GM13977 (cell line): ENCODE results near the gene BCAT1.
A peak's percentile ranks its signal among the peaks of the same experiment; 100 is the strongest.

Experiments
- DNase-seq: peaks from one replicate; pipeline ENCODE4 v3.0.0; 2012; ENCODE audit warnings: low spot score
- in situ Hi-C: fragments of 300-500 bp; cut with MboI; formaldehyde crosslinking; loops from one replicate; pipeline ENCODE4 v1.12.0; 2022; ENCODE audit warnings: low sequenced_read_pairs, low pct_unique_long_range_greater_than_20kb, mixed read lengths, inconsistent platforms; ENCODE audit not compliant: unreplicated experiment
- TF ChIP-seq, protein P1 (sequence below): IDR thresholded peaks from 2 replicates; pipeline ENCODE4 v1.5.1; 2012; ENCODE audit warnings: mild to moderate bottlenecking, control low read depth; ENCODE audit not compliant: insufficient read depth; ENCODE audit errors: extremely low read depth, missing control alignments

Gene BCAT1

DNA sequence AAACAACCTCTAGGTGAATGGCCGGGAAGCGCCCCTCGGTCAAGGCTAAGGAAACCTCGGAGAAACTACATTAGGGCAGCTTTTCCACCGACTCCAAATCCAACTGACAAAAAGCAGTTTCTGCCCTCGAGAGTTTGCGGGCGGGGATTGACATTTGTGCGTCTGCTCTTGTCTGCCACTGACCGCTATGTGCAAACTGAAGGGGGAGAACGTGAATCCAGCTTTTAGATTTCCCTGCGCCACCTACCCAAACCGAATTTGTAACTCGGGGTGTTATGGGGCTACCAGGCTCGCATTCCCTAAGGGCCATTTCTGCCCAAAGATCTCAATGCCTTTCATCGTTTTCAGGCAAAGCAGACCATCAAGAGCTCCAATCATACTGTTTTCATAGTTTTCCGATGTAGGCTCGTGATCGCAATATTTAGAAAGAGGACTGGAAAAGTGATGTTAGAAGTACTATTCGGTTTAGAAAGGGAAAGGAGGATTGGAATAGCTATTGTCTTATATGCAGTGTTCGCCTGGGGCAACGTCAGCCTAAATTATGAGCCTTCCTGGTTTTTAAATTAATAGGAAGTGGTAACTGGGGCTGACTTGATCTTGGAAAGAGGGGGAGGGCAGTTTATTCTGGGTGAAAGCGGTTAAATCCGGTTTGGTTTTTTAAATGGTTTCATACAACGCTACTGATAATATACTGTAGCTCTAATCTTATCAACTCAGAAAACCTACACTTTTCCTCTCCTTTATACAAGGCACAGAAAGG is 45.4 kb downstream of the BCAT1 start:
- TF ChIP-seq, protein P1, sequence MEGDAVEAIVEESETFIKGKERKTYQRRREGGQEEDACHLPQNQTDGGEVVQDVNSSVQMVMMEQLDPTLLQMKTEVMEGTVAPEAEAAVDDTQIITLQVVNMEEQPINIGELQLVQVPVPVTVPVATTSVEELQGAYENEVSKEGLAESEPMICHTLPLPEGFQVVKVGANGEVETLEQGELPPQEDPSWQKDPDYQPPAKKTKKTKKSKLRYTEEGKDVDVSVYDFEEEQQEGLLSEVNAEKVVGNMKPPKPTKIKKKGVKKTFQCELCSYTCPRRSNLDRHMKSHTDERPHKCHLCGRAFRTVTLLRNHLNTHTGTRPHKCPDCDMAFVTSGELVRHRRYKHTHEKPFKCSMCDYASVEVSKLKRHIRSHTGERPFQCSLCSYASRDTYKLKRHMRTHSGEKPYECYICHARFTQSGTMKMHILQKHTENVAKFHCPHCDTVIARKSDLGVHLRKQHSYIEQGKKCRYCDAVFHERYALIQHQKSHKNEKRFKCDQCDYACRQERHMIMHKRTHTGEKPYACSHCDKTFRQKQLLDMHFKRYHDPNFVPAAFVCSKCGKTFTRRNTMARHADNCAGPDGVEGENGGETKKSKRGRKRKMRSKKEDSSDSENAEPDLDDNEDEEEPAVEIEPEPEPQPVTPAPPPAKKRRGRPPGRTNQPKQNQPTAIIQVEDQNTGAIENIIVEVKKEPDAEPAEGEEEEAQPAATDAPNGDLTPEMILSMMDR: no peak
- in situ Hi-C loops: no loop called here
- no peak for DNase-seq

DNA sequence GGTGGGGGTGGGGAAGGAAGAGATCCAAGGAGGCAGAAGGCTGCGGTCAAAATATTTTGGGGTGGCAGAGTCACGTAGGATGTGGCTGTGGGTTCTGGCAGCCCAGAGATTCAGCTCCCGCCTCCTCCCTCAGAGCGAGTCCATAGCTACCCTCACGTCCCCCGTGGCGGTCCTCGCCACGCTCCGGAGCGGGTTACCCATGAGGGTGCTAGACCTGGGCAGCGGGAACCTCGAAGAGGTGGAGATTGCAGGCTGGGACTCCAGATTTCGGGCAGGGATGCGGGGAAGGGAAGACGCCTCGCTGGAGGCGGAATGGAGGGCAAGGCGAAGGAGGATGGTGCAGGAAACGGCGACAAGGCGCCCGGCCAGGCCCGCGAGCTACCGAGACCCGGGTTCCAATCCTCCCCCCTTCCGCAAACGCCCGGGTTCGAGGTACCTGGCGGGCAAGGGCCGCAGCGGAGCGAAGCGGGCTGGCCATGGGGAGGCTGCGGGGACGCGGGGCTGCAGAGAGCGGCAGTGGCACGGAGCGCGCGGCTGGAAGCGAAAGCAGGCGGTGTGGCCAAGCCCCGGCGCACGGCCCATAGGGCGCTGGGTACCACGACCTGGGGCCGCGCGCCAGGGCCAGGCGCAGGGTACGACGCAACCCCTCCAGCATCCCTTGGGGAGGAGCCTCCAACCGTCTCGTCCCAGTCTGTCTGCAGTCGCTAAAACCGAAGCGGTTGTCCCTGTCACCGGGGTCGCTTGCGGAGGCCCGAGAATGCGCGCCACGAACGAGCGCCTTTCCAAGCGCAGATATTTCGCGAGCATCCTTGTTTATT is 46.2 kb downstream of the BCAT1 start:
- TF ChIP-seq, protein P1: no peak
- in situ Hi-C loops: no loop called here
- DNase-seq: peak; percentile 60

DNA sequence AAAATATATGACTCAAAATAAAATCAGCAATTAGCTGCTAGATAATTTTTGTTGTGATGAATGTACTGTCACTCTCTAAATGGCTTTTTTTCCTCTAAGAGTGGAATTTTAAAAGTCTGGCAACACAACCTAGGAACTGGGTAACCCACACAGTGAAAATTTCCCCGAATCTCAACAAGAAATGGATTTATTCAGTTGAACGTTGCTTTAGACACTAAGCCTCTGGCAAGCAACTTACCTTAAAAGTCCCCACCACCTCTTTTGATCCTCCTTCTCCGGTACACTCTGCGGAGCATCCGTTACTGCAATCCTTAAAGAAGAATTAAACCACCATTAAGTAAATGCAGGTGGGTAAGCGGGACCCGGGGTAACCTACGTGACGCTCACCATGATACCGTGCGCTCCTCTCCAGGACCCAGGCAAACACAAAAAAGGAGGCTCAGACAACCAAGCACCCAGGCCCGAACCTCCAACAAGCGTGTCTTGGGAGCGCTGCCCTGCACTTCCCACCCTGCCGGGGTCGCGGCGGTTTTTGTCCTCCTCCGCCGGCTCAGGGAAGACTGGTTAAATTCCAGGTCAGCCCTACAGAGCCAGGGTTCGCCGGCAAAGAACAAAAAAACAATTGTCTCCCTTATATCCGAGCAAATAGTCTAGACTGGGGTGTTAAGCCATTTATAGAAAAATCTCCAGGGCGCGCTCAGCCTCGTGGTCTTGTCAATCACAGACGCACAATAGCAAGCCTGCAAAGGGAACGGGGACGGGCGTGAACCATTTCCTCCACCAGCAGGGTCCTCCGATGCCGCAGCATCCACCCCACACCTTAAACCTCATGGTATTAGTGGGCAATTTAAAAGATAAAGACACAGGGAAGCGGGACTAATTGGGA is 47.1 kb downstream of the BCAT1 start:
- TF ChIP-seq, protein P1: no peak
- in situ Hi-C loops: no loop called here
- peak; percentile 65 for DNase-seq

DNA sequence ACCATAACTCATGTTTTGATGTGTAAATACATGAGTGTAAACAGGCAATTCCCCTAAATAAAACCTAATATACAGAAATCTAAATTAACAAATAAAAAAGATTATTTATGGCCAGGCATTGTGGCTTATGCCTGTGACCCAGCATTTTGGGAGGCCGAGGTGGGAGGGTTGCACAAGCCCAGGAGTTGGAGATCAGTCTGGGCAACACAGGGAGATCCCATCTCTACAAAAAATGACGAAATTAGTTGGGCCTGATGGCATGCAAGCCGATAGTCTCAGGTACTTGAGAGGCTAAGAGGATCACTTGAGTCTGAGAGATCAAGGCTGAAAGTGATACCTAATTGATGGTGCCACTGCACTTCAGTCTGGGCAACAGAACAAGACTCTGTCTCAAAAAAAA is 48.7 kb downstream of the BCAT1 start:
- no peak for DNase-seq
- TF ChIP-seq, protein P1: no peak

DNA sequence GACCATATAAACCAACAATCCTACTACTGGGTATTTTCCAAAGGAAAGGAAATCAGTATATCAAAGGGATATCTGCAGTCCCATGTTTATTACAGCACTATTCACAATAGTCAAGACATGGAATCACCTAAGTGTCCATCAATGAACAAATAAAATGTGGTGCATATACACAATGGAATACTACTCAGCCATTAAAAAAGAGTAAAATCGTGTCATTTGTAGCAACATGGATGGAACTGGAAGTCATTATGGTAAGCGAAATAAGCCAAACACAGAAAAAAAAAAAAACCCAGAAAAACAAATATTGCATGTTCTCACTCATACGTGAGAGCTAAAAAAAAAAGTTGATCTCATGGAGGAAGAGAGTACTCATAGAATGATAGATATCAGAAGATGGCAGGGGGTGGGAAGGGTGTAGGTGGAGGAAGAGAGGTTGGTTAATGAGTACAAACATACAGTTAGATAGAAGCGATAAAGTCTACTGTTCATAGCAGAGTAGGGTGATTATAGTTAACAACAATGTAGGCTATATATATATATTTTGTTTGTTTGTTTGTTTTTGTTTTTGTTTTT is 49.3 kb downstream of the BCAT1 start:
- TF ChIP-seq, protein P1: no peak
- DNase-seq: no peak
- in situ Hi-C loops: no loop called here

More for the DNA sequence above, 48.7 kb downstream of the BCAT1 start:
- in situ Hi-C loops: no loop called here

DNA sequence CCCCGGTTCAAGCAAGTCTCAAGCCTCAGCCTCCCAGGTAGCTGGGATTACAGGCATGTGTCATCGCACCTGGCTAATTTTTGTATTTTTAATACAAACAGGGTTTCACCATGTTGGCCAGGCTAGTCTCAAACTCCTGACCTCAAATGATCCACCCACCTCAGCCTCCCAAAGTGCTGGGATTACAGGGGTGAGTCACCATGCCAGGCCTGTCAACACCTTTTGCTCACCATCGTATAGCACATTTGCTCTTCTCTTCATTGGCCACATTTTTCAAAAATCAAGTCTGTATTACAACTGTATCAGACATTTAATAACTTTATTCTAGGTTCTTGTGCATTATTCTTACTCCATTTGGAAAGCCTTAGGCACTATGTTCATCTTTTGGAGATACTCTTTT is 50.3 kb downstream of the BCAT1 start:
- in situ Hi-C loops: no loop called here
- no peak for DNase-seq

More for the DNA sequence above, 50.3 kb downstream of the BCAT1 start:
- TF ChIP-seq, protein P1: no peak
